ENCODE measurements around the gene SFSWAP.
"Not testable (repeated sequence)": the region's sequence is repeated elsewhere in the genome, so short reads cannot be mapped to it uniquely, and the experiment has no call there.

The SFSWAP gene

GRCh38 chr12:131737150-131737827 is 26.4 kb downstream of the SFSWAP start:
- no peak for DNase-seq

GRCh38 chr12:131738196-131738595 is 27.3 kb downstream of the SFSWAP start:
- DNase-seq = no peak

GRCh38 chr12:131740626-131741025 is 29.7 kb downstream of the SFSWAP start:
- DNase-seq = no peak

GRCh38 chr12:131742761-131743160 is 31.9 kb downstream of the SFSWAP start:
- DNase-seq = not testable (repeated sequence)

- not testable (repeated sequence) for DNase-seq
Measured at GRCh38 chr12:131743410-131743809, 32.5 kb downstream of the SFSWAP start.

GRCh38 chr12:131743880-131744279 is 33.0 kb downstream of the SFSWAP start:
- DNase-seq = not testable (repeated sequence)

- DNase-seq = not testable (repeated sequence)
Measured at GRCh38 chr12:131744675-131745074, 33.8 kb downstream of the SFSWAP start.

- DNase-seq = no peak
Measured at GRCh38 chr12:131745706-131746105, 34.8 kb downstream of the SFSWAP start.

GRCh38 chr12:131747276-131748177 is 36.6 kb downstream of the SFSWAP start:
- no peak for DNase-seq

- no peak for DNase-seq
Measured at GRCh38 chr12:131749618-131750315, 38.9 kb downstream of the SFSWAP start.

GRCh38 chr12:131751335-131751734 is 40.4 kb downstream of the SFSWAP start:
- no peak for DNase-seq

- no peak for DNase-seq
Measured at GRCh38 chr12:131752451-131752850, 41.6 kb downstream of the SFSWAP start.

- no peak for DNase-seq
Measured at GRCh38 chr12:131753005-131753404, 42.1 kb downstream of the SFSWAP start.

GRCh38 chr12:131753757-131754156 is 42.9 kb downstream of the SFSWAP start:
- no peak for DNase-seq

GRCh38 chr12:131754184-131754583 is 43.3 kb downstream of the SFSWAP start:
- no peak for DNase-seq

- no peak for DNase-seq
Measured at GRCh38 chr12:131755305-131756113, 44.6 kb downstream of the SFSWAP start.

- no peak for DNase-seq
Measured at GRCh38 chr12:131756441-131756840, 45.6 kb downstream of the SFSWAP start.

GRCh38 chr12:131757111-131757510 is 46.2 kb downstream of the SFSWAP start:
- DNase-seq = no peak

GRCh38 chr12:131758016-131758739 is 47.3 kb downstream of the SFSWAP start:
- no peak for DNase-seq

GRCh38 chr12:131759176-131759575 is 48.3 kb downstream of the SFSWAP start:
- DNase-seq = no peak

- no peak for DNase-seq
Measured at GRCh38 chr12:131761638-131762037, 50.7 kb downstream of the SFSWAP start.

- no peak for DNase-seq
Measured at GRCh38 chr12:131764738-131765137, 53.8 kb downstream of the SFSWAP start.
